Medulla oblongata (tissue), 1 donor: ENCODE results near the gene CEACAM16.
A peak's percentile ranks its signal among the peaks of the same experiment; 100 is the strongest.
"Not testable (repeated sequence)": the region's sequence is repeated elsewhere in the genome, so short reads cannot be mapped to it uniquely, and the experiment has no call there.

ENCODE experiments used
- DNase-seq: peaks from one replicate; pipeline ENCODE4 v3.0.0-alpha.2; 2015; ENCODE audit errors: extremely low spot score

CEACAM16 gene, protein sequence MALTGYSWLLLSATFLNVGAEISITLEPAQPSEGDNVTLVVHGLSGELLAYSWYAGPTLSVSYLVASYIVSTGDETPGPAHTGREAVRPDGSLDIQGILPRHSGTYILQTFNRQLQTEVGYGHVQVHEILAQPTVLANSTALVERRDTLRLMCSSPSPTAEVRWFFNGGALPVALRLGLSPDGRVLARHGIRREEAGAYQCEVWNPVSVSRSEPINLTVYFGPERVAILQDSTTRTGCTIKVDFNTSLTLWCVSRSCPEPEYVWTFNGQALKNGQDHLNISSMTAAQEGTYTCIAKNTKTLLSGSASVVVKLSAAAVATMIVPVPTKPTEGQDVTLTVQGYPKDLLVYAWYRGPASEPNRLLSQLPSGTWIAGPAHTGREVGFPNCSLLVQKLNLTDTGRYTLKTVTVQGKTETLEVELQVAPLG

DNA sequence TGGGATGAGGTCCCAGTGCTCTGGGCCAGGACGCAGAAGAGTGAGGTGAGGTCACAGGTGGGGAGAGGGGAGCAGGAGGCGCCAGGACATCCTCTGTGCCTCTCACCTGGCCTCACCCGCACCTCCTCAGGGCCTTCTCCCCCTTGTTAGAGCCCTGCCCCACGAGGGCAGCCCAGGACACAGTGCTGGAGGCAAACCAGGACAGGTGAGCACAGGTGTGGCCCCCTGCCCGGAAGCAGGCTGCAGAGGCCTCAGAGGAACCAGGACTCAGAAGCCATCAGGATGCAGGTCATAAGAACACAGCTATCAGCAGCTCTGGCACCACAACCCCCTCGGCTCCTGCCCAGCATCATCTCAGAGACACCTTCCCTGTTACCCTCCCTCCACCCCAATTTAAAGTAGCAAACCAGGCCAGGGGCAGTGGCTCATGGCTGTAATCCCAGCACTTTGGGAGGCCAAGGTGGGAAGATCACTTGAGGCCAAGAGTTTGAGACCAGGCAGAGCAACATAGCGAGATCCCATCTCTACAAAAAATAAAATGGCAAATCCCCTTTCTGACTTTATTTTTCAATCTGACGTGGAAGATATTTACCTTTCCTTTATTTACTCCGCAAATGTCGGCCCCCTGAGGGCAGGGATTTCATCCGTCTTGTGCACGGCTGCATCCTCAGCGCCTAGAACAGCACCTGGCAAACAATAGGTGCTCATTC, at the start of gene CEACAM16:
CEACAM16 (plus strand) TSS at position 660 of the 710 bp plus-strand sequence. CDS start 2,306 bp downstream, outside the sequence.
- no peak for DNase-seq

DNA sequence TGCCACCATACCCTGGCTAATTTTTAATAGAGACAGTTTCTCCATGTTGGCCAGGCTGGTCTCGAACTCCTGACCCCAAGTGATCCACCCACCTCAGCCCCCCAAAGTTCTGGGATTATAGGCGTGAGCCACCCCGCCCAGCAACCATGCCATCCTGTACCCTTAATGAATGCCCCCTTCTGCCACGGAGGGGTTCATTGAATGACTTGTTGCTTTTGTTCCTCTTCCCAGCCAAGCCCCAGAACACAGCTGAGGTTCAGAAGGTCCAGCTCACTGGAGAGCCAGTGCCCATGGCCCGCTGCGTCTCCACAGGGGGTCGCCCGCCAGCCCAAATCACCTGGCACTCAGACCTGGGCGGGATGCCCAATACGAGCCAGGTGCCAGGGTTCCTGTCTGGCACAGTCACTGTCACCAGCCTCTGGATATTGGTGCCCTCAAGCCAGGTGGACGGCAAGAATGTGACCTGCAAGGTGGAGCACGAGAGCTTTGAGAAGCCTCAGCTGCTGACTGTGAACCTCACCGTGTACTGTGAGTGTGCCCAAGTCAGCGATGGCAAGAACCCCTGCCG, 49.3 kb upstream of the CEACAM16 start:
- DNase-seq, result no peak

DNA sequence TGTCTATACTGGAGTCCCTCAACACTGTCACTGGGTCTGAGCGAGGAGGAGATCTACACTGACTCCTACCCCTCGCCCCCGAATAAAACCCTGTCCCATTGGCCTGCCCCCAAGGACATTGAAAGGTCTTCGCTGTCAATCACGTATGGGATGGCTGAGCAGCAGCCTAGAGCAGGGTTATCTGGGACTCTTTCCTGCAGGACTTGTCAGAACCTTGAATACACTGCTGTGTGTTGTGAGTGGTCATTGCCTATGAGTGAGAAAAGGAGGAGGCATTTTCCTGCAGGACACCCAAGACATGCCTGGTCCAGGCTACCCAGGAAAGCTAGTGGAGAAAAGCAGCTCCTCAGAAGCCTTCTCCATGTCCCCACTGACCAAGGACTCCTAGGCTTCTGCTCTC, 45.6 kb upstream of the CEACAM16 start:
- DNase-seq, result no peak

DNA sequence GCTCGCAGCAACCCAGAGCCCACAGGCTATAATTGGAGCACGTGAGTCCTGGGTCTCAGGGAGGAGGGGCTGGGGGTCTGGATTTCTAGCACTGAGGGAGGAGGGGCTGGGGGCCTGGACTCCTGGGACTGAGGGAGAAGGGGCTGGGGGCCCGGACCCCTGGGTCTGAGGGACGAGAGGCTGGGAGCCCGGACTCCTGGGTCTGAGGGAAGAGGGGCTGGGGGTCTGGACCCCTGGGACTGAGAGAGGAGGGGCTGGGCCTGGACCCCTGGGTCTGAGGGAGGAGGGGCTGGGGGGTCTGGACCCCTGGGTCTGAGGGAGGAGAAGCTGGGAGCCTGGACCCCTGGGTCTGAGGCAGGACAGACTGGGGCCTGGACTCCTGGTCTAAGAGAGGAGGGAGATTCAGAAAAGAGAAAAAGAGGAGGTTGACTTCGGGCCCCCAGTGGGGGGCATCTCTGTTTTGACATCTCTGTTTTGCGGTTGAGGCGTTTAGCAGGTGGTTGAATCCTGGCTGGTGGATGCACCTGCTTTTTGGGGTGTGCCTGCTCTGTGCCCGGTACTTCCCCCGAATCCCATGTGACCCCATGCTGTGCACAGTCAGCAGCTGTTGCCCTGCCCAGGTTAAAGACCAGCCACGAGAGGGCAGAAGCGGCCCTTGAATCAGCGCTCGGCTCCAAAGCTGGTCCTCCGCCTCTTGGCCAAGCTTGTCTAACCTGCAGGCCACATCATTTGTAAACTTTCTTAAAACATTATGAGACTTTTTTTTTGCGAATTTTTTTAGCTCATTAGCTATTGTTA, 44.8 kb upstream of the CEACAM16 start:
- peak; percentile 69 for DNase-seq

DNA sequence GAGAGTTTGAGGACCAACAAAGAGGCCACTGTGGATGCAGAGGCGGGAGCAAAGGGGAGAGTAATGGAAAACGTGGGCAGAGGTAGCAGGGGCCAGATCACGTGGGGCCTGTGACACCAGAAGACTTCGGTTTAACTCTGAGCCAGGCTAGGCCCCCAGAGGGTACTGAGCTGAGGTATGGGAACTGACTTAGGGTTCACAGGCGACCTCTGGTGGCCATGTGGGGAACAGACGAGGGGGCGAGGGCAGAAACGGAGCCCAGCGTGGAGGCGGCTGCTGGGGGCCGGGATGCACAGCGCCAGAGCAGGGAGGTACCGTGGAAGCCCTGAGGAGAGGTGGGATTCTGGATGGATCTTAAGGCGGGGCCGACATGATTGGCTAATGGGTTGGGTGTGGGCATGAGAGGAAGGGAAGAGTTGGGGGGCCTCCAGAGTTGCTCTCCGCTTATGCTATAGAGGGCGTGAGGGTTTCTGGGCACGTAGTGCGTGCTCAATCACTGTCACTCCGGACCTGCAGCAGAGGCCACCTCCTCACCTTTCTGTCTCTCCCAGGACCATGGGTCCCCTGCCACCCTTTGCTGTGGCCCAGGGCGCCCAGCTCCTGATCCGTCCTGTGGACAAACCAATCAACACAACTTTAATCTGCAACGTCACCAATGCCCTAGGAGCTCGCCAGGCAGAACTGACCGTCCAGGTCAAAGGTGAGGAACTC, 41.6 kb upstream of the CEACAM16 start:
- peak; percentile 33 for DNase-seq

DNA sequence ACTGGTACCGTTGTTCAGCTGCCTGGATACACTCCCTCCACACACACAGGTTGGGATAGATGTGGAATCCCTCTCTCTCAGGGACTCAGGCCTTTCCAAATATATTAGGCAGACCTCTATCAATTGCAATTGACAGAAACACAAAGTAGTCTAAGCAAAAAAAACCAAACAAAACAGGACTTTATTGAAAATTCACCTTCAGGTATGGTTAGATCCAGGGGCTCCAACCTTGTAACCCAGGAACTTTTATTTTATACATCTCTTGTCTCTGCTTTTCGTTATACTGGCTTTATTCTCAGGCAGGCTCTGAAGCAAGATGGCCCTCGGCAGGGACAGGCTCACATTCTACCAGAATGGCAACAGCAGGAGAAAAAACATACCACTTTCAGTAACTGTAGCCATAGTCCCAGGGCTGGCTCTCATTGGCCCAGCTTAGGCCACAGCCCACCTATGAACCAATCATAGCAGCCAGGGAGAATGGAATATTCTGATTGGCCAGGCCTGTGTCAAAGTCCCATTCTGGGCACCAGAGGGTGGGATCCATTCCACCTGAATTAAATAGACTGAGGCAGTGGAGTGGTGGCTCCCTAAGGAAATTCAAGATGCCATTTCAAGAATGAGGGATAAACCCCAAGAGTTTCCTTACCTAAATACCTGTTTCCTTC, 40.8 kb upstream of the CEACAM16 start:
- no peak for DNase-seq

DNA sequence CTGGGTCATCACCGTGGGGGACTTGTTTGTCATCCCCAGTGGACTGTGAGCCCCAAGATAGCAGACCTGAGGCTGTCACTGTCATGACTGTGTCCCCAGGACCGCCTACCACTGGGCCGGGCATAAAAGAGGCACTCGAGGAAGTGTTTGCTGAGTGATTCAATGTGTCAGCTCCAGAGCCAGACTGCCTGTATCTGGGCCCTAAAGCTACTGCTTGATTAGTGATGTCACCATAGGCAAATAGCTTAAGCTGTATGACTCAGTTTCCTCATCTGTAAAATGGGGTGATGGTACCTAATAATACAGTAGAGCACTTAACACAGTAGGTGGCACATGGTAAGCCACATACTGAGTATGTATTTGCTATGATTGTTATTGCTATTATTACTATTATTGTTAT, 38.9 kb upstream of the CEACAM16 start:
- DNase-seq, result no peak

DNA sequence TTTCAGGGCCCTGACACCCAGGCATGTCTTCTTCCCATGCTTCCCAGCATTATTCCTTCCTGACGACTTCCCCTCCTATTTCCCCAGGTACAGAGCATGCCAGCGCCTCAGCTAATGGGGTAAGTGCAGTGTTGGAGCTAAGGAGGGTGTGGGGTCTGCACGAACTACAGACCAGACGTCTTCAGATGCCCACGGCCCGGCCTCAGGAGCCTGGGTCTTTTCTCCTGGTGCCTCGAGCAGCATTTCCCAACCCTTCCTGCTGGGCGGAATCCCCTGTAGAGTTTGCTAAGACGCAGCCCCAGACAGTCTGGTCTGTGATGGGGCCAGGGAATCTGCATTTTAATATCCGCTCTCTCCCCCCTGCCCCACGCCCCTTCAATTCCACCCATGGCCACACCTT, 37.7 kb upstream of the CEACAM16 start:
- DNase-seq, result no peak

DNA sequence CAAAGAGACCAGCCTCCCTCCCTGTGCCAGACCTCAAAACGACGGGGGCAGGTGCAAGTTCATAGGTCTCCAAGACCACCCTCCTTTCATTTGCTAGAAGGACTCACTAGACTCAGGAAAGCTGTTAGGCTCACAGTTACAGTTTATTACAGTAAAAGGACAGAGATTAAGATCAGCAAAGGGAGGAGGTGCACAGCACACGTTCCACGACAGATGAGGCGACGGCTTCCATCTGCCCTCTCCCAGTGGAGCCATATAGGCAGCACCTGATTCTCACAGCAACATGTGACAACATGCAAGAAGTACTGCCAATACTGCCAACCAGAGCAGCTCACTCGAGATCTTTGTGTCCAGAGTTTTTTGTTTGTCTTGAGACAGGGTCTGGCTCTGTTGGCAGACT, 37.0 kb upstream of the CEACAM16 start:
- no peak for DNase-seq

DNA sequence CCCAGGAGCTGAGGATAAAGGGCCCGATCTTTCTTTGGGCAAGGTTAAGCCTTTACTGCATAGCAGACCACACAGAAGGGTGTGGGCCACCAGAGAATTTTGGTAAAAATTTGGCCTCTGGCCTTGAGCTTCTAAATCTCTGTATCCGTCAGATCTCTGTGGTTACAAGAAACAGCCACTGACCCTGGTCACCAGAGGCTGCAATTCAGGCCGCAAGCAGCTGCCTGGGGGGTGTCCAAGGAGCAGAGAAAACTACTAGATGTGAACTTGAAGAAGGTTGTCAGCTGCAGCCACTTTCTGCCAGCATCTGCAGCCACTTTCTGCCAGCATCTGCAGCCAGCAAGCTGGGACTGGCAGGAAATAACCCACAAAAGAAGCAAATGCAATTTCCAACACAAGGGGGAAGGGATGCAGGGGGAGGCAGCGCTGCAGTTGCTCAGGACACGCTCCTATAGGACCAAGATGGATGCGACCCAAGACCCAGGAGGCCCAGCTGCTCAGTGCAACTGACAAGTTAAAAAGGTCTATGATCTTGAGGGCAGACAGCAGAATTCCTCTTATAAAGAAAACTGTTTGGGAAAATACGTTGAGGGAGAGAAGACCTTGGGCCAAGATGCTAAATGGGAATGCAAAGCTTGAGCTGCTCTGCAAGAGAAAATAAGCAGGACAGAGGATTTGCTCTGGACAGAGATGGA, 36.1 kb upstream of the CEACAM16 start:
- no peak for DNase-seq

DNA sequence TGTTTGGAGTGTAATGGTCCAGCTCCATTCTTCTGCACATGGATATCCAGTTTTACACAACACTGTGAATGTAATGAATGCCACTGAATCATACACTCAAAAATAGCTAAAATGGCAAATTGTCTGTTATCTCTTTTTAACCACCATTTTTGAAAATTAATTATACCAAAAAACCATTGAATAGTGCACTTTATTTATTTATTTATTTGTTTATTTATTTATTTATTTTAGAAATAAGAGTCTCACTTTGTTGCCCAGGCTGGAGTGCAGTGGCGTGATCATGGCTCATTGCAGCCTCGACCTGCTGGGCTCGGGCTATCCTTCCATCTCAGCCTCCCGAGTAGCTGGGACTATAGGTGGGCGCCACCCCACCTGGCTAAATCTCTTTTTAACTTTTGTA, 35.0 kb upstream of the CEACAM16 start:
- DNase-seq, result no peak

DNA sequence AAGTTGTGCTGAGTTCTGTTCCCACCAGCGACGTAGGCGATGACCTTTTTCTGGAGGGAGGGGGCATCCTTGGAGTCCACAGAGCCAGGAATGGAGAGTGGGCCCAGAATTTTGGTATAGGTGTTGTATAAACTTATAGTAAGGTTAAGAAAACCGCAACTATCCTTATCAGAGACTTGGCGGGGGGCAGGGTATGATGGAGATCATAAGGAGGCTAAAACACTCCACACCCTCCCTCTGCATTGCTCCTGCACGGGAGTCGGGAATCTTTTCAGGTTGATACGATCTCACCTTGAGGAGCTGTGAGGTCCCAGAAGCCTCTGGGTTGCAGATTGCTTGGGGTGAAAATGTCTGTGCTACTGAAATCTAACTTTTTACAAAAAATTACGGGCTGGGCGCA, 34.0 kb upstream of the CEACAM16 start:
- DNase-seq, result no peak

DNA sequence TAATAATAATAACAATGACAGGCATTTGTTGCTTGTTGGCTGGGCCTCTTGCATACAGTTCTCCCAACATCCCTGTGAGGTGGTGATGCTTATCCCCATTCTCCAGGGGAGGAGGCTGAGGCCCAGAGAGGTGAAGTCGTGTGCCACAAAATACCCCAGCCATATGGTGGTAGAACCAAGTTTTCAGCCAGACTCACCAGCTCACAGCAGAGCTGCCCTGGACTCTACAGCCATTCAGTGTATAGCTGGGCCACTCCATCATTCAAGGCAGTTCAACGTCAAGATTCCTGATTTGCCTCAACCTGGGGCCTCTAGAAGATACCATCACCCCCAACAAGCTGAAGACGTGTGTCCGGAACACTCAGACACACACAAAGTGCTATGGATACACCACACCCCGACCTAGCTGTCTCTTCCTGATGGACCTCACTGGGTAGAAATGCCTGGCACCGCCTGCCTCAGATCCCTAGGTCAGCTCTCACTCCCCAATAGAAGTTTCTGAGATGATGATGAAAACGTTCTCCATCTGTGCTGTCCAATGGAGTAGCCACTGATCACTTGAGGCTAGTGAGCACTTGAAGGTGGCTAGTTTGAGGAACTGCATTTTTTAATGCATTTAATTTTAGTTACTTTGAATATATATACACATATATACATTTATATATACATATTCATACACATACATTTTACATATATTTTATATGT, 31.9 kb upstream of the CEACAM16 start:
- no peak for DNase-seq

DNA sequence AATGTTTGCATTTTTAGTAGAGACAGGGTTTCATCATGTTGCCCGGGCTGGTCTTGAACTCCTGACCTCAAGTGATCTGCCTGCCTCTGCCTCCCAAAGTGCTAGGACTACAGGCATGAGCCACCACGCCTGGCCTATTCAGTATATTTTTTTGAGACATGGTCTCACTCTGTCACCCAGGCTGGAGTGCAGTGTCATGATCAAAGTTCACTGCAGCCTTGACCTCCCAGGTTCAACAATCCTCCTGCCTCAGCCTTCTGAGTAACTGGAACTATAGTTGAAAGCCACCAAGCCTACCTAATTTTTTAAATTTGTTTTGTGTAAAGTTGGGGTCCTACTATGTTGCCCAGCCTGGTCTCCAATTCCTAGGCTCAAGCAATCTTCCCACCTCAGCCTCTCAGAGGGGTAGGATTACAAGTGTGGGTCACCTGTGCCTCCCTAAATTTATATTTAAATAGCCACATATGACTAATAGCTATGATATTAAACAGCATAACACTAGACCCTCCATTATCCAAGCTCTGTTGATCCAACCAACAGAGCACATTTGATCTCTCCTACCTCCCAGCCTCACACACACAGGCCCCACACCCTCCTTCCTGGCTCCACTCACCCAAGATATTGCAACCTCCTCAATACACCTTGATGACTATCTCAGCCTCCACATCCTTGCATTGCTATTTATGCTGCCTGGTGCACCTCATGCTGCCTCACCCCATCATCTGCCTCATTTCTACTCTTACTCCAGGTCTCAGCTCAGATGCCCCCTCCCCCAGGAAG, 29.8 kb upstream of the CEACAM16 start:
- DNase-seq, result no peak

DNA sequence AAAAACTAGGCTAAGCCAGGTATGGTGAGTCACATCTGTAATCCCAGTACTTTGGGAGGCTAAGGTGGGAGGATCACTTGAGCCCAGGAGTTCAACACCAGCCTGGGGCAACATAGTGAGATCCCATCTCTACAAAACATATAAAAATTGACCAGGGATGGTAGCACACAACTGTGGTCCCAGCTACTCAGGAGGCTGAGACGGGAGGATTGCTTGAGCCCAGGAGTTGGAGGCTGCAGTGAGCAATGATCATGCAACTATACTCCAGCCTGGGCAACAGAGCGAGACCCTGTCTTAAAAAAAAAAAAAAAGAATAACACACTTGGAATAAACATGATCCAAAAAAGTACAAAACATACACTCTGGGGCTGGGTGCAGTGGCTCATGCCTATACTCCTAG, 28.9 kb upstream of the CEACAM16 start:
- DNase-seq, result not testable (repeated sequence)

DNA sequence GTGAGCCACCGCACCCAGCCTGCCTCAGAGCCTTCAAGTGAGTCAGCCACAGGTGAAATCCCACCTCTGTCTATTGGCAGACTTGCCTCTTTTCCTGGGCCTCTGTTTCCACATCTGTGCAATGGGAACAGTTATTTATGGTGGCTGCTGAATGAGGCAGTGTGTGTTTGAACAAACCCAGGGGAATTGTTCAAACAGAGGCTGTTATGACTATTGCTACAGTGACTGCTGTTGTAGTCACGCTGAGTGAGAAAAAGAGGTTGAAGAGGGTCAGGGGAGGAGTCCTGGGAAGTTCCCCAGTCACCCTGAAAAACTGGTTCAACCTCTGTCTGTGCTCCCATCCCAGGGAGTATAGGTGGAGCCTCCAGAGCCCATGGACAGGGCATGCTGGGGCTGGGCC, 27.6 kb upstream of the CEACAM16 start, which contains the start of gene CEACAM19:
CEACAM19 (plus strand) TSS at position 83 of the 400 bp plus-strand sequence. CDS start 450 bp downstream, outside the sequence.
- DNase-seq, result no peak

DNA sequence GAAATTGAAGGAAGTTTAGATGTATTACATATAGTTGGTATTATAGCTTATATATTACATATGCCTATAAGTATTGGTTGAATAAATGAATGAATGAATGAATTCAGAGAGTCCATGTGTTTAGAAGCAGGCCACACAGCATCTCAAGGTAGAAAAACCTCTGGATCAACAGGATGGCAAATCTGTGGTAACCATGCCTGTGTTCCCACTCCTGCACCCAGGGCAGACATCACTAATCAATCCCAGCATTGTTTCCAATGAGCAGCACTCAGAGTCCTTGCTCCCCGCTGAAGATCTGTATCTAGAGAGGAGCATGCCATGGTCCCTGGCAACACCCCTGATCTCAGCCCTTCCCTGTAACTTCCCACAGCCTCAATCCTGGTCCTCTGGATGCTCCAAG, 26.7 kb upstream of the CEACAM16 start:
- DNase-seq, result no peak

DNA sequence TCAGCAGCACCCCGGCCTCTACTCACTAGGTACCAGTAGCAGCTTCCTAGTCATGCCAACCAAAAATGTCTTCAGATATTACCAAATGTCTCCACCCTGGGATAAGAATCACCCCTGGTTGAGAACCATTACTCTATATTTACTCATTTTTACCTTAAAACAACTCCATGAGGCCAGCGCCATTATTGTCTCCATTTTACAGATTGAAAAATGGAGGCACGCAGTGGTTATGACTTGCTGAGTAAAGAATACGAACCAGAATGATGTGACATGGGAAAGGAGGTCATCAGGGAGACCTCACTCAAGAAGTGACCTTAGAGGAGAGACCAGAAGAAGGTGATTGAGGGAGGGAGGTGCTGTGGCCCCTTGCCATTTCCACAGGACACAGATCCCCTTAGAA, 25.4 kb upstream of the CEACAM16 start:
- no peak for DNase-seq

DNA sequence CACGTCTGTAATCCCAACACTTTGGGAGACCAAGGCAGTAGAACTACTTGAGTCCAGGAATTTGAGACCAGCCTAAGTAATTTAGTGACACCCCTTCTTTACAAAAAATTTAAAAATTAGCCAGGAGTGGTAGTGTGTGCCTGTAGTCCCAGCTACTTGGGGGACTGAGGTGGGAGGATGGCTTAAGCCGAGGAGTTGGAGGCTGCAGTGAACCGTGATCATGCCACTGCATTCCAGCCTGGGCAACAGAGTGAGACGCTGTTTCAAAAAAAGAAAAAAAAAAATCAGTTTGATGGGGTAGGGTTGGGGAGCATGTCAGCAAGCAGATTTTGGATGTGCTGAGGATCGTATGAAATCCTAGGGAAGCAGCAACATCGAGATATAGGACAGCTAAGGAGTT, 23.4 kb upstream of the CEACAM16 start:
- DNase-seq, result no peak
